ENCODE measurements around the gene ANKMY1.

- no peak for TF ChIP-seq CTCF (IDR thresholded peaks at IDR 0.05)
- no peak for TF ChIP-seq EP300 (IDR thresholded peaks at IDR 0.05)
- TF ChIP-seq POLR2A (IDR thresholded peaks at IDR 0.05), result no peak
Observed at GRCh38 chr2:240518981-240519380, 38.8 kb downstream of the ANKMY1 start.
